Measurements from ENCODE around the gene ANO4.
"Not testable (repeated sequence)": the region's sequence is repeated elsewhere in the genome, so short reads cannot be mapped to it uniquely, and the experiment has no call there.

ANO4 gene

DNA sequence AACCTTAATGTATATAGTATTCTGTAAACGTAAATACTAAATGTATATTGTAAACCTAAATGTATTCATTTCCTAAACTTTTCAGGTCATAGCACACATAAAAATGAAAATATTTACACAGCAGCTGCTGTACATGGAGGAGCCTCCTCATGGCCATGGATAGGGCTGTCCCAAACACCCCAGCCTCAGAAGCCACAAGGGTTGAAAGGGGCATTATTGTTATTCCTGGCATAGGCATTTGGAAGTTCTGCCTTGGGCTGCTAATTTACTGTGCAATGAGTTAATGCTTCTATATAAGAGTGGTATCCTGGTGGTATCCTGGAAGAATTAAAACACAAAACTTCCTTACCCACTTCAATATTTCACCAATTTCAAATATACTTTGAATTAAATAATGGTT lies 256.1 kb downstream of the ANO4 start:
- DNase-seq = no peak

DNA sequence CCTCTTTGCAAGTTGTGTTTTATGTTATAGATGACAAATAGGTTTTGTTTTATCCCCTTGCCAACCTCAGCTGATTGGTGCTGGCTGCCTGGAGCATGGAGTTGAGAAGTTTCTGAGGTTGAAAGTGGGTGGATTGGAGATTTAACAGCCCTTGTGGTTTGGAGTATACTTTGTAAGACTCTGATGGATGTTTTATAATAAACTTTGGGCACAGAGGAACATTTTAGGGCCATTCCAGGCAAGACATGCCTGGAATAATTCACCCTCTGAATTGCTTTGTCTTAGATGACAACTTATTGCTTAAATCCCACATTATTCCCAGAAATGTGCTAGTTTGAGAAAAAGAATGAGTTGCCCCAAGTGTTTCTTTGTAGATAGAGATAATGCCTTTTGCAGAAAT lies 256.6 kb downstream of the ANO4 start:
- DNase-seq = no peak

DNA sequence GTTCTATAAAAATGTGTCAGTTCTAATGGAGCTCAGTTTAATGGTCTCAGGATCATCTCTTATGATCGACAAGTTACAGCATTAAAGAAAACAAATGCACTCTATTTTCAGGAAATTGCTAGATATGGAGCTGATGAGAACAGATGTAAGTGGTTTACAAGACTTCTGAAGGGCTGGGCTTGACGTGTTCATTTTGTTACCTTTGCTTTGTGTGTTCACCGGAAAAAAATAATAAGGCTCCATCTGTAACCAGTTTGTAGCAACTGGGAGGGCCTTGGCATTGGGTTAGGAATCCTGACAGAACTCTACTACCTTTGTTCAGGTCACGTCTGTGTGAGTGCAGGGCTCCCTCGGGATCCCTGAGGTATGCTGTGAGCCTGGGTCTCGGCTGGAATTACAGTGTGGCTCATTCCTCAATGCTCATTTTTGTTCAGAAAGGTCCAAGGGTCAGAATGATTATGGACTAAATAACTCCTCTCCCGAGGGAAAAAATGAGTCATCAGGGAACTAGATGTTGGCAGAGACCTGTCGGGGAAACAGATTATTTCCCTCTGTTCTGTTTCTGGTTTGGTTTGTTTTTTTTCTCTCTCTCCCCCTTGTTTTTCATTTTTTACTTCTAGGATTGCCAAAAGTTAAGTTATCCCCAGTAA lies 257.4 kb downstream of the ANO4 start:
- DNase-seq = no peak

DNA sequence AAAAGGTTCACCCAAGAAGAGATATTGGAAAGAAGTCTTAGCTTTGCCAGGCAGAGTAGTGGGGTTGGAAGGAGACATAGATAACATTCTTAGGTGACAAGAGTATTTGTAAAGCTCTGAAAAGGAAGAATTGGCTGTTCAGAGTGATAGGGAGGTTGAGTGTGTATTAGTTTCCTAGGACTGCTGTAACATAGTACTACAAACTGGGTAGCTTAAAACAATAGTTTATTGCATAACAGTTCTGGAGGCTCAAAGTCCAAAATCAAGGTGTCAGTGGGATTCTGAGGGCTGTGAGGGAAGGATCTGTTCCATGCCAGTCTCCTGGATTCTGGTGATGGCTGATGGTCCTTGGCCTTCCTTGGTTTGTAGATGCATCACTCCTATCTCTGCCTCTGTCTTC lies 258.6 kb downstream of the ANO4 start:
- no peak for DNase-seq

DNA sequence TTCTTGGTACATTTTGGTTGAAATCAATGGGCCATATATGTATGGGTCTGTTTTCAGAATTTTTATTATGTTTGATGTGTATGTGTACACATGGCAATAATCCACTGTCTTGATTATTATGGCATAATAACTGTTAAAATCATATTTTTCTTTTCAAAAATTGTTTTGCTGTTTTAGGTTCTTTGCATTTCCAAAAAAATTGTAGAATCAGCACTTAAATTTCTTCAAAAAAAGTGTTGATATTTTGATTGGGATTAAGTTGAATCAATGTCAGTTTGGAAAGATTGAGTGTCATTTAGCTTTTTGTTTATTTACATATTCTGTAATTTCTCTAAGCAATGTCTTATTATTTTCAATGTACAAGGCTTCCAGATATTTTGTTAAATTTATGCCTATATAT lies 261.4 kb downstream of the ANO4 start:
- no peak for DNase-seq

DNA sequence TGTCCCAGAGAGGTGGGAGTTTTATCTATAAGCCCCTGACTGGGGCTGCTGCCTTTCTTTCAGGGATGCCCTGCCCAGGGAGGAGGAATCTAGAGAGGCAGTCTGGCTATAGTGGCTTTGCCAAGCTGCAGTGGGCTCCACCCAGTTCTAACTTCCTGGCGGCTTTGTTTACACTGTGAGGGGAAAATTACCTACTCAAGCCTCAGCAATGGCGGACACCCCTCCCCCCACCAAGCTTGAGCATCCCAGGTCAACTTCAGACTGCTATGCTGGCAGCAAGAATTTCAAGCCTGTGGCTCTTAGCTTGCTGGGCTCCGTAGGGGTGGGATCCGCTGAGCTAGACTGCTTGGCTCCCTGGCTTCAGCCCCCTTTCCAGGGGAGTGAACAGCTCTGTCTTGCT lies 267.9 kb downstream of the ANO4 start:
- DNase-seq = not testable (repeated sequence)

DNA sequence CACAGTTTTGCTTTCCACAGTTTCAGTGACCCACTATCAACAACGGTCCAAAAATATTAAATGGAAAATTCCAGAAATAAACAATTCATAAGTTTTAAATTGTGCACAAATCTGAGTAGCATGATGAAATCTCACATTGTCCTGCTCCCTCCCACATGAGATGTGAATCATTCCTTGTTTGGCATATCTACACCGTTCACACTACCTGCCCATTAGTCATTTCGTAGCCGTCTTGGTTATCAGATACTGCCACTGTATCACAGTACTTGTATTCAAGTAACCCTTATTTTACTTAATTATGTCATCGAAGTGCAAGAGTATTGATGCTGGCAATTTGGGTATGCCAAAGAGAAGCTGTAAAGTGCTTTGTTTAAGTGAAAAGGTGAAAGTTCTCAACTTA lies 270.1 kb downstream of the ANO4 start:
- DNase-seq = no peak

DNA sequence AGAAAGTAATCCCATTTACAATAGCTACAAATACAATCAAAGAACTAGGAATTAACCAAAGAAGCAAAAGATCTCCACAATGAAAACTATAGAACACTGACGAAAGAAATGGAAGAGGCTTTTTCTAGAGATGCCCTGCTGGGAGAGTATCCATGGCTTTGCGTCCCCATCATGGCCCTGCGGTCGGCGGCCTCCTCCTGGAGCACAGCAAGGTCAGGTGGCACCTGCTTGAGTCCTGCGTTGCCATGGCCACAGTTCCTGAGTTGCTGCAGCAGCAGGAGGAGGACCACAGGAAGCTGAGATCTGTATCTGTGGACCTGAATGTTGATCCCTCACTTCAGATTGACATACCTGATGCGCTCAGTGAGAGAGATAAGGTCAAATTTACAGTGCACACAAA lies 271.9 kb downstream of the ANO4 start:
- DNase-seq = no peak

DNA sequence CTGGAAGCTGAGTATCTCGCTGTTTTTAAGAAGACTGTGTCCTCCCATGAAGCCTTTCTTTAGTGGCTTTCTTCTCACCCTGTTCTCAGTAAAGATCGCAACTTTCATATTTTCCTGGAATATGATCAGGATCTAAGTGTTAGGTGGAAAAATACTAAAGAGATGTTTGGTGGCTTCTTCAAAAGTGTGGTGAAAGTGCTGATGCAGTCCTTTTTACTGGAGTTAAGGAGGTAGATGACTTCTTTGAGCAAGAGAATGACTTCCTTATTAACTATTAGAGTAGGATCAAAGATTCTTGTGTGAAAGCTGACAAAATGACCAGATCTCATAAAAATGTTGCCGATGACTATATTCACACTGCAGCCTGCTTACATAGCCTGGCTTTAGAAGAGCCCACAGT lies 273.8 kb downstream of the ANO4 start:
- no peak for DNase-seq

DNA sequence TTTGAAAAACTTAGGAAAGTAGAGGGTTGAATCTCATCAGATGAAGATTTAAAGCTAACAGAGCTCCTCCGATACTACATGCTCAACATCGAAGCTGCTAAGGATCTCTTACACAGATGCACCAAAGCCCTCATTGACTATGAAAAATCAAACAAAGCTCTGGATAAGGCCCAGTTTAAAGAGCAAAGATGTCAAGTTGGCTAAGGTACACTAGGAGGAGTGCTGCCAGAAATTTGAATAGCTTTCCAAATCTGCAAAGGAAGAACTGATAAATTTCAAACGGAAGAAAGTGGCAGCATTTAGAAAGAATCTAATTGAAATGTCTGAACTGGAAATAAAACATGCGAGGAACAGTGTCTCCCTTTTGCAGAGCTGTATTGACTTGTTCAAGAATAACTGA lies 274.3 kb downstream of the ANO4 start:
- DNase-seq = no peak

DNA sequence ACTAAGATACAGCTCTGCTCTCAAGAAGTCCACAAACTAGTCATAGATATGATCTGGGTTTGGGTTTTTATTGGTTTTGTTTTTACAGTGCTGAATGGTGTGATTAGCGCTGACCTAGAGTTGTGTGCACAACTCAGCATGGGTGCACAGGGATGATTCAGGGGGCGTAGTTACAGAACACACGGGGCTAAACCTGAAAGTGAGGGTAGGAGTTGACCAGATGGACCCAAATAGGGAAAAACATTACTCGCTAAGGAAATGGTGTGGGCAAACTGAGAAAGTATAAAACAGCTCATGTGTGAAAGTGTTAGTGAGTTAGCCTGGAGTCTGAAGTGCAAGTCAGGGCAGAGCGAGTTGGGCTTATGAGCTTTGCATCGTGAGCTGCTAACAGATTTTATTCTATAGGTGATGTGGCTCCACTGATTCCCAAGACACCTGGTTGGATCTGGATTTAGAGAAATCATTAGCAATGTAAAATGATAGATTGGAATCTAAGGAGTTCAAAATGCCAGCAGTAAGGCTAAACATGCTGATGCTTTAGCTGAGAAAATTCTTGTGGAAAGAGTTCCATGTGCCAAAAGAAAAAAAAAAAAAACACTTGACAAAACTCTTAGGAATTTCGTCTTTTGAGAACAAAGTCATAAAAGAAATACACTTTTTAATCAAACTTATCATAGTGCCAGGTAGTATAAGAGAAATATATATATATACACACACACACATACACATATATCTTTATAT lies 280.5 kb downstream of the ANO4 start:
- DNase-seq = no peak

DNA sequence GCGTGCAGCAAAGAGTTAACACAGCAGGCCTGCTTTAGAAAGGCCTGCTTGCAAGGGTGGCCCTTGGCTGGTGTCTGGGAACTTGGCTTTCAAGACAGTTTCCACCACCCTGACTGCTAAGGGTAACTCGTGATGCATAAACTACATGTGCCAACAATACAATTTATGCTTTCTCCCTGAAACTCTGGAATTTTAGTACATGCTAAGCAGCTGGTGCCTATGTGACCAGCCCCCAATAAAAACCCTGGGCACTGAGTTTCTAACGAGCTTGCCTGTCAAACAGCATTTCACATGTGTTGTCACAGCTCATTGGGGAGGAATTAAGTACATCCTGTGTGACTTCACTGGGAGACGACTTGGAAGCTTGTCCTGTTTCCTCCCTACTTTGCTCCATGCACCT lies 282.3 kb downstream of the ANO4 start:
- no peak for DNase-seq

DNA sequence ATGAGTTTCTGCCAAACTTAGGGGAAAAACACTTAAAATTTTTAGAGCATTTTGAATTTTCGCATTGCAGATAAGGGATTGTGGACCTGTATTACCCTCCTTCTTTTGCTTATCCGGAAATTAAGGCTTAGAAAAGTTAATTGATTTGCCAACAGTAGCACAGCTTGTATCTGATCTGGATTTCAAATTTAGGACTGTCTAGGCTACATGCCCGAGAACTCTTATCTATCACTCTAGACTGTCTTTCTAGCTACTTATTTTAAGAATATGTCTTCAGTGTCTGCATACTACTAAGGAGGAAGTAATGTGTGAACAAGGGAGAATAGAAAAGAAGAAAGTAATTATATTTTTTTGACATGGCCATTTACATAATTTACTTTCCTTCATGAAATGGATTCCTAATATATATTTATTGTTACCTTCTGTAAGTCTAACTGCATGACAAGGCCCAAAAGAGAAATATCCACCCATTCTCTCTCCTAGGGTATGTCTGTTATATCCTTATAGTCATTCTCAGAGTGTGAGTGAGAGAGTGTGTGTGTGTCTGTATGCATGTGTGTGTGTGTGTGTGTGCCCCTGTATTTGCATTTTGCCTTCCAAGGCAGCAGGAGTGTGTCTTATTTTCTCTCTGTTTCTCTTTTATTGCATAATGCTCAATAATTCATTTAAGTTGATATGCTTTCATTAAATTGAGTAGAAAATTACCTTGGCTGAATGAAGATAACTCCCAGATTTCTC lies 283.4 kb downstream of the ANO4 start:
- no peak for DNase-seq

DNA sequence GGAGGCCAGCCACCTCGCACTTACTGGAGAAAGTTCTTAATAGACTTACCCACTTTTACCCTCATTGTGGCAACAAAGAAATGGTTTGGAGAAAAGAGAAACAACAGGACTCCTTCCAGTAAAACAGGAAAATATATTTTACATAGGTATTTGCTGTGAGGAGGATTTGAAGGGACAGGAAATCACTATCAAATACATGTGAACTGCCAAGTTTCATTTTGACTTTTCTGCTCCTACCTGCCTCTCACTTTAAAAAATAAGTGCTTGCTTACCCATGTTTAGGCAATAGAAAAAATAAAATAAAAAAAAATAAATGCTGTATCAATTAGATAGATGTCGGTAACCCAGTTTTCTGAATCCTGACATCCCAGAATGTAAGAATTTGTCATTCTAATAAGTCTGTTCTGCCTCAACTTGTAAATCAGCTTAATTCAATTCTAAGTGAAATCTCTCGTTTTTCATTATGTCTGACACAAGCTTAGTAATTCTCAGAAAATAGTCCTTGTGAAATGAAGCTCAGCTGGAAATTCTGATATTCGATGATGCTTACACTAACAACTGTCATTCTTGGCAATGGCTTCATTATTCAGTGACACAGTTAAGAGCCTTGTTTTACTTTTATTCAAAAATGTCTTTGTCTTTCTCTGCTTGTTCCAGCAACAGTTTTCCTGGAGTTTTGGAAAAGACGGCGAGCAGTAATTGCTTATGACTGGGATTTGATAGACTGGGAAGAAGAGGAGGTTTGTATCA lies 284.1 kb downstream of the ANO4 start:
- DNase-seq = no peak

DNA sequence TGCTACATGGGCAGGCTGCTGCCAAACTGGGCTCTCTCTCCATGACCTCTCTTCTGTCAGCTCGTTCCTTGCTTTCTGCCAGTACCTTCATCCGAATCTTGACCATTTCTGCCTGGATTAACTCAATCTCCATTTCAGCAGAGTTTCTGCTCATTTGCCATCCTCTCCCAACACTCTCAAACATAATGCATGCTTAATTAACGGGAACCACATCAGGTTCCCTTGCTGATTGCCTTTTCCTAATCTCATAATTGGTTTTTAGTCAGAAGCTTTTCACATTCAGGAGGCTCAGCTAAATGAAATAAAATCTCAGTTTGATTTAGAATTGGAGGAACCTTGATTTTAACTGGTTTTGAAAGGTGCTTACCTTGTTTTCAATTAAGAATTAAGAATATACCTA lies 288.1 kb downstream of the ANO4 start:
- DNase-seq = no peak

DNA sequence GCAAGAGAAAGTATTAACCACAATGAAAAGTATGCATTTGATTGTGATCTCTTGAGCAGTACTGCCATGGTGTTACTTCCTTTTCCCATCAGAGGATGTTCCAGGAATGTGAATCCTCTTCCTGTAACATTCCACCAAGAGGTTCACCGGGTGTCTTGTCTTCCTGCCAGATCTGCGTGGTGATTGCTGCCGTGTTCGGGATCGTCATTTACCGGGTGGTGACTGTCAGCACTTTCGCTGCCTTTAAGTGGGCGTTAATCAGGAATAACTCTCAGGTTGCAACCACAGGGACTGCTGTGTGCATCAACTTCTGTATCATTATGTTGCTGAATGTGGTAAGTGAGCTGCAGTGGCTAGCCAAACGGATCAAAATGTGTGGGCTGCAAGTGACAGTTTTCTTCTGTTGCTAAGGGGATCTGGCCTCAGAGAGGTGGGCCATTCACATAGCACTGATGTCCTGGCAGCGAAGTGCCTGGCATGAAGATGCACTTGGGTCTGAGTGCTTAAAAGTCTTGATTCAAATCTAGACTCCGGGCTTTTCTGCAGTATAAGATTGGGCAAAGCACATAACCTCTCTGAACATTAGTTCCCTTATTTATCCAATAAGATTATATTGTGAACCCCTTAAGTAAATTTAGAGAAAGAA lies 292.0 kb downstream of the ANO4 start:
- DNase-seq = no peak

DNA sequence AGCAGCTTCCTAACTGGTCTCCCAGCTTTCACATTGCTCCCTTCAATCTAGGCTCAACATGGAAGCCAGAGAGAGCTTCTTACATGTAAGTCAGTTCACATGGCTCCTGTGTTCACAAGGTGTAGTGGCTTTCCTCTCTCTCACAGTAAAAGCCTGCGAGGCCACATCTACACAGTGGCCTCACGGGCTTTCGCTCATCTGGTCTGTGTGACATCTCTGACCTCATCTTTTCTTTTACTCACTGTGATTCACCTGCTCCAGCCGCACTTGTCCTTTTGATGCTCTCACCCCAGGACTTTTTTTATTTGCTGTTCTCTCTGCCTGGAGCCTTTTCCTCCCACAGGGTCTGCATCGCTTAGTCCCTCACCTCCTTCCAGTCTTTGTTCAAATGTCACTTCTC lies 293.3 kb downstream of the ANO4 start:
- DNase-seq = no peak

DNA sequence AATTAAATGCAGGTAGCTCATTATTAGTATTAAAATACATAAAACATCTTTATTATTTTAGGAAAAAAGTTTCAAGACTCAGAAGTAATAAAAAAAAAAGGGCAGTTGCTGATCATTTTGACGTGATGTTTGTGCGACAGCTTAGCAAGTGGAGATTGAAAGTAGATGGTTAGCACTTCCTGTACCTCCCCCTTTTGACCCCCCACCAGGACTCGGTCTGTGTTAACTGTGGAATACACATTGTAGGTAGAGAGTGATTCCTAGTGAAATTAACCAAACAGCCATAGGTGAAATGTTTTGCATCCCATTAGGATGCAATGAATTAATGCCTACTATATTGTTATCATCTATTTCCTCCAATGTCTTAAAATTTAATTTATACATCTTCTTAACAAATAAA lies 294.7 kb downstream of the ANO4 start:
- DNase-seq = no peak

DNA sequence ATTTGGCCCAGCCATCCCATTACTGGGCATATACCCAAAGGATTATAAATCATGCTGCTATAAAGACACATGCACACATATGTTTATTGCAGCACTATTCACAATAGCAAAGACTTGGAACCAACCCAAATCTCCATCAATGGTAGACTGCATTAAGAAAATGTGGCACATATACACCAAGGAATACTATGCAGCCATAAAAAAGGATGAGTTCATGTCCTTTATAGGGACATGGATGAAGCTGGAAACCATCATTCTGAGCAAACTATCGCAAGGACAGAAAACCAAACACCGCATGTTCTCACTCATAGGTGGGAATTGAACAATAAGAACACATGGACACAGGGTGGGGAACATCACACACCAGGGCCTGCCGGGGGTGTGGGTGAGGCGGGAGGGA lies 295.6 kb downstream of the ANO4 start:
- DNase-seq = not testable (repeated sequence)

DNA sequence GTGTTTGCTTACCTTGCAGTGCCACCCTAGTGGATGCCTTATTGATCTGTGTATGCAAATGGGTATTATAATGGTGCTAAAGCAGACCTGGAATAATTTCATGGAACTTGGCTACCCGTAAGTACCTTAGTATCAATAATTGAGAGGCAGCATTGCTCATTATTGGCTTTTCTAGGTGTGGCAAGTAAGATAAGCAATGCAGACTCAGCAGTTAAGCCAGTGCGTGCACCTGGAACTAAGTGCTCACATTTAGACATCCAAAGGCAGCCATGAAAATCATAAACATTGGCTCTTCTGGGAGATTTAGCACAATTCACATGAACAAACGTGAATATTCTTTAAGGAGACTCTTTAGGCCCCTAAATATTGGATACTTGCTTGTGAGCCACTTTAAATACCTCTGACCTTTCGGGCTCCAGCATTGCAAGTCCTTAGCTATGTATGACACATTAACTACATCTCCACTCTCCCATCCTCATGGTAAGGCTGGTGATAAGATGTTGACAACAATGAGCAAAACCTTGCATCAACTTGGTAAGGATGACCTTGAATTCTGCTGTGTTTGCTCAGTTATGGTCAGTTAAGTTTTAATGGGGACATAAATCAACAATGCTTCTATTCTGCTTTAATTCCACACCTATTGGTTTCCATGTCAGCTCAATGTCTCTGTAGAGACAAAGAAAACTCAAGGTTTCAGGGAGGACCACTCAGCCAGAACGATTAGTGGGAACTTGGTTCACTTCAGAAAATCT lies 303.4 kb downstream of the ANO4 start:
- DNase-seq = no peak

DNA sequence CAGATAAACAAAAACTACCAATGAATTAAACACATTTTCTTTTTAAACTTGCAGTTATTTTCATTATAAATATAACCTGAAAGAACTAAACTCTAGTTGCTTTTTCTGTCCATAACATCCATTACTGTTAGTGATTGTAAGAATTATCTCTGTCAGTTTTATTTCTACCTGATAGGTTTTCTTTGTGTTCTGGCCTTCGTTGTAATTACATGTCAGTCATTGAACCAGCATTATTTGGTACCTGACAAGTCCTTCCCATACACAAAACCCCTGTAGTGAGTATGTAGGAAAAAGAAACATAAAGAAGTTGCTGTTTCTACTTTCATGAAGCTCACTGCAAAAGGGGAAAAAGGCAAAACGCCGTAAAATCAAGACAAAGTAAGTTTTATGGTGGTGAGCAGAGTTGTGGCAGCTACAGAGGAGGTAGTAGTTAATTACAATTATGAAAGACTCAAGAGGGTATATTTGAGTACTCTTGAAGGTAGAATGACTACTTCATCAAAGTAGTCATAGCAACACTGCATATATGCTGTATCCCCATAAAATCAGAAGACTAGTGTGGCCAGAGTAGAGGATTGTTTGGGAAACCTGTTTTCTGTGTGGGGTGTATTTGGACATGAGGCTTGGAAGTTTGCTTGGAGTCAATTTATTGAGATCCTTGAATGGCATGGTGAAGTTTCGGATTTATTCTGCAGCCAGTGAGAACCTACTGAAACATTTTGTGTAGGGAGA lies 312.6 kb downstream of the ANO4 start:
- DNase-seq = no peak

Measured in effector CD8-positive, alpha-beta T cell (primary cell).